Karpas-422 (cell line): ENCODE results near the gene MAGI1. TPM values are rescaled to one million over a fixed set of nuclear protein-coding genes. Genes with fewer than 3 reads are reported as not detected.

ENCODE experiments used
- DNase-seq: peaks from one replicate; pipeline ENCODE4 v3.0.0-alpha.2; 2015
- H2AFZ ChIP-seq: fragments of 200-600 bp; sonication (generic); 2 replicates; pipeline ENCODE4 v1.6.1; 2014; ENCODE audit warnings: antibody characterized with exemption, low read length, mixed read lengths
- H3K27ac ChIP-seq: fragments of 200-600 bp; sonication (generic); 2 replicates; pipeline ENCODE4 v1.5.1; 2014; ENCODE audit warnings: mild to moderate bottlenecking, low read length, moderate library complexity
- H3K27me3 ChIP-seq: fragments of 200-600 bp; sonication (generic); 2 replicates; pipeline ENCODE4 v1.6.1; 2014; ENCODE audit warnings: low read length, mixed read lengths
- H3K36me3 ChIP-seq: fragments of 200-600 bp; sonication (generic); 2 replicates; pipeline ENCODE4 v1.6.1; 2014; ENCODE audit warnings: low read length, mixed read lengths; ENCODE audit not compliant: insufficient read depth
- H3K4me1 ChIP-seq: fragments of 200-600 bp; sonication (generic); 2 replicates; pipeline ENCODE4 v1.6.1; 2014; ENCODE audit warnings: mild to moderate bottlenecking, low read length, mixed read lengths
- H3K4me2 ChIP-seq: fragments of 200-600 bp; sonication (generic); 2 replicates; pipeline ENCODE4 v1.6.1; 2014; ENCODE audit warnings: low read length, low read depth, mild to moderate bottlenecking; ENCODE audit not compliant: poor library complexity, severe bottlenecking
- H3K4me3 ChIP-seq: fragments of 200-600 bp; sonication (generic); 2 replicates; pipeline ENCODE4 v1.5.1; 2014; ENCODE audit warnings: mild to moderate bottlenecking, antibody characterized with exemption, low read length, mixed read lengths
- H3K79me2 ChIP-seq: fragments of 200-600 bp; sonication (generic); 2 replicates; pipeline ENCODE4 v1.6.1; 2014; ENCODE audit warnings: mild to moderate bottlenecking, low read length, mixed read lengths
- H3K9ac ChIP-seq: fragments of 200-600 bp; sonication (generic); 2 replicates; pipeline ENCODE4 v1.6.0; 2014; ENCODE audit warnings: low read length
- H3K9me2 ChIP-seq: fragments of 200-600 bp; sonication (generic), shearing (Covaris generic); replicated peaks from 2 replicates; pipeline ENCODE4 v1.6.0; 2014; ENCODE audit warnings: mild to moderate bottlenecking, low read length, moderate library complexity; ENCODE audit not compliant: insufficient read depth
- H3K9me3 ChIP-seq: fragments of 300-700, 200-600 bp; sonication (generic); 2 replicates; pipeline ENCODE4 v1.6.1; 2014; ENCODE audit warnings: low read length, mixed read lengths
- H4K20me1 ChIP-seq: fragments of 200-600 bp; sonication (generic); 2 replicates; pipeline ENCODE4 v1.6.1; 2014; ENCODE audit warnings: mild to moderate bottlenecking, antibody characterized with exemption, low read length, low read depth; ENCODE audit not compliant: insufficient read depth
- total RNA-seq: library from RNA; depleted of rRNA; stranded (reverse); fragments of >200 nt; shearing (Covaris generic); gene quantifications from 2 replicates; pipeline ENCODE4 v1.2.3, GENCODE V29; 2014; ENCODE audit warnings: low replicate concordance

MAGI1 gene
- total RNA-seq, 1 experiment from 2014 or later: 0.71 TPM

- Histone ChIP-seq H3K4me1 (no peaks in the 10 kb centered on the region), H3K36me3 (no peaks in the 10 kb centered on the region), H4K20me1 (no peaks in the 10 kb centered on the region), H3K79me2 (no peaks in the 10 kb centered on the region), H3K9me3 (no peaks in the 10 kb centered on the region), H3K9me2 (no peaks in the 10 kb centered on the region), H3K4me2 (no peak overlapping the region), H2AFZ (no peak overlapping the region), H3K27ac (no peak overlapping the region), H3K27me3 (no peaks in the 10 kb centered on the region), H3K9ac (no peak overlapping the region), H3K4me3 (no peak overlapping the region)
- DNase-seq: no peak
Measured at GRCh38 chr3:65984975-65985374, 53.7 kb downstream of the MAGI1 start.

DNA sequence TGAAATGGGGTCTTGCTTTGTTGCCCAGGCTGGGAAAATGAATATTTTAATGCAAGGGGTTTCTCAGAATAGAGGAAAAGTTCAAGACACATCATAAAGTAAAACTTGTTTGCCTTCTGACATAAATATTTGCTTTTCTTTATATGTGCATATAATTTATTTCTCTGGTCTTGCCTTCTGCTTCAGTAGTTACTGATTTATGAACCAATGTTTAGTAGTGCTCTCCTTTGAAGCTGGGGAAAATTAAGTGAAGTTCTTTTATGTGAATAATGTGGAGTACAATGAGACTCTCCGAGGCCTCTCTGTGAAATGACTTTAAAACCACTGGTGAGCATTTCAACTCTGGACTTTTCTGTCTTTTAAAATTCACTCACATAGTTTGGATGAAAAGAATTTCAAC, 55.6 kb downstream of the MAGI1 start:
- no peak overlapping the region for H3K27ac ChIP-seq
- no peaks in the 10 kb centered on the region for H4K20me1 ChIP-seq
- H3K36me3 ChIP-seq: no peaks in the 10 kb centered on the region
- no peaks in the 10 kb centered on the region for H3K4me1 ChIP-seq
- H2AFZ ChIP-seq: no peak overlapping the region
- no peak overlapping the region for H3K4me3 ChIP-seq
- H3K79me2 ChIP-seq: no peaks in the 10 kb centered on the region
- H3K9me3 ChIP-seq: no peaks in the 10 kb centered on the region
- no peak for DNase-seq
- H3K4me2 ChIP-seq: no peak overlapping the region
- H3K9me2 ChIP-seq: no peaks in the 10 kb centered on the region
- no peaks in the 10 kb centered on the region for H3K27me3 ChIP-seq
- no peak overlapping the region for H3K9ac ChIP-seq

GRCh38 chr3:65979731-65980130, 59.0 kb downstream of the MAGI1 start:
- no peak overlapping the region for H3K27ac ChIP-seq
- H3K4me1 ChIP-seq: no peaks in the 10 kb centered on the region
- H3K9me2 ChIP-seq: no peaks in the 10 kb centered on the region
- H3K36me3 ChIP-seq: no peaks in the 10 kb centered on the region
- no peak overlapping the region for H3K9ac ChIP-seq
- H3K27me3 ChIP-seq: no peaks in the 10 kb centered on the region
- H3K4me3 ChIP-seq: no peak overlapping the region
- no peak for DNase-seq
- no peak overlapping the region for H2AFZ ChIP-seq
- no peaks in the 10 kb centered on the region for H4K20me1 ChIP-seq
- H3K9me3 ChIP-seq: no peaks in the 10 kb centered on the region
- no peak overlapping the region for H3K4me2 ChIP-seq
- H3K79me2 ChIP-seq: no peaks in the 10 kb centered on the region

DNA sequence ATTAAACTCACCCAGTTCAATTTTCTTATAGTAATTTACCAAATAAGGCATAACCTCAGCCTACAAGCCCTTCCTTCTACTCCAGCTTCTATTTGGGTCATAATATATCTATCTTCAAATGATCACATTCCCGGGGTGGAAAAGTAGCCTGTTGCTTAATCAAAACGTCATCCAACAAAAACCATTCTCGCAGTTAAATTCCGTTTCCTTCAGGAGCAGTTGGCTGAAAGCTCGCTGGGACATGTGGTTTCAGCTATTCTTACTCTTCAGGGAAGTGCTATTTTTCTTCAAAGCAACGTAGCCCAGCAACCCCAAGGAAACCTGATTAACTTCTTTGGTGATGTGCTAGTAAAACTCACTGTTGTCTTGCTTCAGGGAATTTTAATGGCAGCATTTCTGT, 59.6 kb downstream of the MAGI1 start:
- Histone ChIP-seq H3K36me3 (no peaks in the 10 kb centered on the region), H3K4me3 (no peak overlapping the region), H3K27me3 (no peaks in the 10 kb centered on the region), H3K9me3 (no peaks in the 10 kb centered on the region), H3K9ac (no peak overlapping the region), H3K79me2 (no peaks in the 10 kb centered on the region), H4K20me1 (no peaks in the 10 kb centered on the region), H3K4me1 (no peaks in the 10 kb centered on the region), H3K27ac (no peak overlapping the region), H3K9me2 (no peaks in the 10 kb centered on the region), H2AFZ (no peak overlapping the region), H3K4me2 (no peak overlapping the region)
- DNase-seq: no peak

DNA sequence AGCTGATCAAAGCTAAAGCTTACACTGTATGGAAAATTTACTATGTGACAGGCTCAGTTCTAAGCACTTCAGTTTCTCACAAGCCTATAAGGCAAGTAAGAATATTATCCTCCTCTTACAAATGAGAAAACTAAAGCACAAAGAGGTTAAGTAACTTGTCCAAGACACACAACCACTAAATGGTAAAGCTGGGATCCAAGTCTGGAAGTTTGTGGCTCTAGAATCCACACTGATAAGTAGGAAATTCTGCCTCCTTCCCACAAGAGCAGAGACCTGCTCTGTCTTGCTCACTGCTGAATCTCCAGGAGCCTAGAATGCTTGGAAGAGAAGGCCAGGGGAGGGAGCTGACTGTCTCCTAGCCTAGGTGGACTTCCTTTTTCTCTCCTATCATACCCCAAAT, 60.6 kb downstream of the MAGI1 start:
- H3K4me3 ChIP-seq: no peak overlapping the region

GRCh38 chr3:65975032-65975431, 63.7 kb downstream of the MAGI1 start:
- no peaks in the 10 kb centered on the region for H3K9me3 ChIP-seq
- no peaks in the 10 kb centered on the region for H3K9me2 ChIP-seq
- DNase-seq: no peak
- no peaks in the 10 kb centered on the region for H3K27me3 ChIP-seq
- H3K27ac ChIP-seq: no peak overlapping the region
- no peak overlapping the region for H3K4me2 ChIP-seq
- no peak overlapping the region for H3K9ac ChIP-seq
- H4K20me1 ChIP-seq: no peaks in the 10 kb centered on the region
- H2AFZ ChIP-seq: no peak overlapping the region
- no peaks in the 10 kb centered on the region for H3K79me2 ChIP-seq
- H3K36me3 ChIP-seq: no peaks in the 10 kb centered on the region
- no peaks in the 10 kb centered on the region for H3K4me1 ChIP-seq
- no peak overlapping the region for H3K4me3 ChIP-seq

More for the DNA sequence above, 60.6 kb downstream of the MAGI1 start:
- Histone ChIP-seq H4K20me1 (no peaks in the 10 kb centered on the region), H3K9ac (no peak overlapping the region), H2AFZ (no peak overlapping the region), H3K27me3 (no peaks in the 10 kb centered on the region), H3K9me3 (no peaks in the 10 kb centered on the region), H3K4me2 (no peak overlapping the region), H3K36me3 (no peaks in the 10 kb centered on the region), H3K9me2 (no peaks in the 10 kb centered on the region), H3K79me2 (no peaks in the 10 kb centered on the region), H3K27ac (no peak overlapping the region), H3K4me1 (no peaks in the 10 kb centered on the region)
- no peak for DNase-seq

- Histone ChIP-seq H3K9ac (no peak overlapping the region), H3K27me3 (no peaks in the 10 kb centered on the region), H3K4me3 (no peak overlapping the region), H4K20me1 (no peaks in the 10 kb centered on the region), H3K27ac (no peak overlapping the region), H3K4me2 (no peak overlapping the region), H3K4me1 (no peaks in the 10 kb centered on the region), H3K36me3 (no peaks in the 10 kb centered on the region), H3K79me2 (no peaks in the 10 kb centered on the region), H3K9me2 (no peaks in the 10 kb centered on the region), H3K9me3 (no peaks in the 10 kb centered on the region), H2AFZ (no peak overlapping the region)
- no peak for DNase-seq
Measured at GRCh38 chr3:65974509-65974908, 64.2 kb downstream of the MAGI1 start.

- DNase-seq: no peak
Measured at GRCh38 chr3:65972765-65973164, 66.0 kb downstream of the MAGI1 start.

More at GRCh38 chr3:65972765-65973164, 66.0 kb downstream of the MAGI1 start:
- Histone ChIP-seq H3K4me3 (no peak overlapping the region), H3K27me3 (no peaks in the 10 kb centered on the region), H3K9ac (no peak overlapping the region), H3K36me3 (no peaks in the 10 kb centered on the region), H3K9me2 (no peaks in the 10 kb centered on the region), H3K9me3 (no peaks in the 10 kb centered on the region), H3K79me2 (no peaks in the 10 kb centered on the region), H2AFZ (no peak overlapping the region), H3K4me2 (no peak overlapping the region), H3K27ac (no peak overlapping the region), H3K4me1 (no peaks in the 10 kb centered on the region), H4K20me1 (no peaks in the 10 kb centered on the region)
